Islet precursor cell (in vitro differentiated cells): ENCODE results near the gene NISCH.

Experiments
- DNase-seq: peaks from one replicate; pipeline ENCODE4 v3.0.0-alpha.2; 2018

Gene NISCH

DNA sequence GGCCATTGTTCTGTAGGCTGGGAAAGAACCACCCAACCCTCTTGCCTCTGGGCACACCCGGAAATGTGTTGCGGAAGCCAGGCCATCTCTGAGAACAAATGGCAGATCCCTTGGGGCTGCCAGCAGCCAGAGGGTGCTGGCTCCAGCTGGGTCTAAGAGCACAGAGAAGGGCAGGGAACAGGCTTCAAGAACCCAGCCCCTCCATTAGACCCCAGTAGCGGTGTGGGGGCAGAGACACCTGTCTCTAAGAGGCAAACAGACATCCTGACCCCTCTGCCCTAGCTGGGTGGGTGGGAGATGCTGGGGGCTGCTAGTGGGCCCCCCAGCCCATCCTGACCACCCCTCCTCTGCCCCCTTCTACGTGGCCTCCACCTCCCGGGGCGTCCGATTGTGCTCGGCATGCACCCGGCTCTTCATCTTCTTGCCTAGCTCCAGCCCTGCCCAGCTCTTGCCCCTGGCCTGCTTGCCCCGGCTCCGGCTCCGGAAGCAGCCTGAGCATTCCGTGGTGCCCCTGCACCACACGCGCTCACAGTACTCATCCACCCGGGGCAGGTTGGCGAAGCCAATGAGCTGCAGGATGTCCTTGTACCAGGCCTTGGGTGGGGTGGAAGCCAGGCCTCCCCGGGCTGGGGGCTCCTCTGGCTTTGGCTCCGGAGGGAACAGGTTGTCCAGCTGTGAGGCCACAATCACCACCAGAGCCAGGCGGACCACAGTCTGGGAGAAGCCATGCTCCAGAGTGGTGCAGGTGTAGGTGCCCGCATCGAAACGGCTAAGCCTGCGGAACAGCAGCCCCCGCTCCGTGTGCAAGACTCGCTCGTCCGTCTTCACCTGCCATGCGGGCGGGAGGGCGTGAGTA lies 19.9 kb upstream of the NISCH start:
- DNase-seq, result peak; percentile 51

DNA sequence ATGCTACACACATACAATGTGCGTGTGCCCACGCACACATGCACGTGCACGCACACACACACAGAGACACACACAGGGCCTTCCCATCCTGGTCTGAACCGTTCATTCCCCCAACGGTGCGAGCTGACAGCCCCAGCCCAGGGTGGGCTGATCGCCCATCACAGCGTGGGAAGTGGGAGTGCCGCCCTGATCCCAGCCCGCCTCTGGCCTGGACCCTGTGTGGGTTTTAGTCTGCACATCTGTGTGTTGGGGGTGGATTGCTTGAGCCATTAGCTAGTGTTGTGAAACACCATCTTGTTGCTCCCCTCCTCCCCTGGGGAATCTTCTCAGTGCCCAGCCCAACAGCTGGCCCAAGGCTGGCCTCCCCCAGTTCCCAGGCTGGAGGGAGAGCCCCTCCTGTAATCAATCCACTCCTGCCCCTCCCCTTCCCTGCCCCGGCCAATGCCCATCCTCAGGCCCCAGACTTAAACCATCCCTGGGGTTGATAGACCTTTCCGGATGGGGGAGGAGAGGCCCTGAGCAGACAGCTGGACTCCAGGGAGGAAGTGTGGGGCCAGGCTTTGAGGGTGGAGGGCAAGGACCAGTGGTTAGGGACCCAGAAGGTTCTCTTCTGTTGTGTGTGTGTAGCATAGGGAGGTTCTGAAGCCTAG lies 18.8 kb upstream of the NISCH start:
- peak; percentile 52 for DNase-seq

DNA sequence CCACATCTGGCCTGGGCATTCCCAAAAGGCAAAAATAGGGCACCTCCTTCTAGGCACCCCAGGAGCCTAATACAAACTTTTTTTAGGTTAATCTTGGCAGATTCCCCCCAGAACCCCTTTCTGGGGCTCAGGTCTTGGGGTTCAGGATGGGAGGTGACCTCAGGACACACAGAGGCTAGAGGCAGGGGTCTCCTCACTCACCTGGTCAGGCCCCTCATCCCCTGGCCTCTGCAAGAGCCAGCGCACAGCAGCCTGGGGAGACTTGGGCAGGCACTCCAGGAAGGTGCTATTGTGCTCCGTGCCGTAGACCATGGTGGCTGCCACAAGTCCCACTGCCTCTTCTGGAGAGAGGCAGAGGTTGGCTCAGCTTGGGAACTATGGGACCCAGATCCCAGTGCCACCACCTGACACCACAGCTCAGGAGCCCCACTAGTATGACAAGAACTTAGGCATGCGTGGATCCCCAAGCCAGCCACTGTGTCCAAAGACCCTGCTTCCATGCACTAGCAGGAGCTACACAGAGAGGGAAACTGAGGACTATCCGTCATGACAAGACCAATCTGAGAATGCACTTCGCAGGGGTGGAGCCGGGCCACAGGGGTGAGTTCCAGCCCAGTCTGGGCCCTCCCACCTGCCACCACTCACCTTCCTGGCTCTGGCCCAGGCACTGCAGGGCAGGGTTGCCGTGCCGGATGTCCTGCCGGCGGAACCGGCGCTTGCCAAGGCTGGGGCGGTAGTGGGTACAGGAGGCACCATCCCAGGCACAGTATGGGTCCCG lies 17.9 kb upstream of the NISCH start:
- peak; percentile 51 for DNase-seq

DNA sequence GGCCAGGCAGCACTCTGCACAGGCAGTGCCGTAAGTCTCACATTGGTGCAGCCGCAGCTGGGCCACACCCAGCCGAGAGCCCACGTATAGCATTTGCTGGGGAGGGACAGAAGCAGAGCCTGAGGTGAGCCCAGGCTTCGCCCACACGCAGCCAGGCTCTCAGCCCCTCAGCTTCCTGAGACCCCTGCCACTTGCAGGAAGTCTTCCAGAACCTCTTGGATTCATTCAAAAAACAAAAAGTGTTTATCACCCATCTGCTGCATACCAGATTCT lies 17.4 kb upstream of the NISCH start:
- no peak for DNase-seq

DNA sequence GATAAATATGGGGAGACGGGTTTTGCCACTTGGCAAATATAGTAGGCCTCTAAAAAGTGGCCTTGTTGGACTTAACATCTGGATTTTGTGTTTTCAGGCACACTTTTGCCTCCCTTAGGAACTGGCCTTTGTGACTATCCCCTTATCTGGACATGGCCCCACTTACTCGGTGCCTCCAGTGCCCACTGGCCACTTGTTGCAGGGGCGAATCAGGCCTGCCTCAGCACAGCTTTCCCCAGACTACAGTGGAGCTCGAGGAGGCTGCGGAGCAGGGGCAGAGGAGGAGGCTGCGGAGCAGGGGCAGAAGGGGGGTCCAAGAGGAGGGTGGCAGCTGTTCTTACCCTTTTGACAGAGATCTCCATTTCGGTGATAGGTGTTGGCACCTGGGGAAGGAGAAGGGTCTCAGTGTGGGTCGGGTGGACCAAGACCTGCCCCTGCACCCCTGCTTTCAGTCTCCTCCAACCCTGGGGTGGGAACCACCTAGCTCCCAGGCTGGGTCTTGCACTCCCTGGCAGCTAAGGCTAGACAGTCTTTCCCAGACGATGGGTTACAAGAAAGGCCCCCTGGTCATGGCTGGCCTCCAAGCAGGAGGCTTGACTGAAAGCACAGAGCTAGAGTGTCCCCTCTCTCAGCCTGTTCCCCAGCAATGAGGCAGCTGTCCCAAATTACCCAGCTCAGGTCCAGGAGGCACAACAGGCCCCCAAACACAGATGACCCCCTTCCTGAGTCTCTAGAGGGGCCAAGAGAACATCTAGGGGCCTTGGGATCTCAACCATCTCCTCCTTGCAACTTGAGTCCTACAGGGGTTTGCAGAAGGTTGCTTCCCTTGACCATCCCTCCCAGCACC lies 16.6 kb upstream of the NISCH start:
- DNase-seq, result peak; percentile 45

DNA sequence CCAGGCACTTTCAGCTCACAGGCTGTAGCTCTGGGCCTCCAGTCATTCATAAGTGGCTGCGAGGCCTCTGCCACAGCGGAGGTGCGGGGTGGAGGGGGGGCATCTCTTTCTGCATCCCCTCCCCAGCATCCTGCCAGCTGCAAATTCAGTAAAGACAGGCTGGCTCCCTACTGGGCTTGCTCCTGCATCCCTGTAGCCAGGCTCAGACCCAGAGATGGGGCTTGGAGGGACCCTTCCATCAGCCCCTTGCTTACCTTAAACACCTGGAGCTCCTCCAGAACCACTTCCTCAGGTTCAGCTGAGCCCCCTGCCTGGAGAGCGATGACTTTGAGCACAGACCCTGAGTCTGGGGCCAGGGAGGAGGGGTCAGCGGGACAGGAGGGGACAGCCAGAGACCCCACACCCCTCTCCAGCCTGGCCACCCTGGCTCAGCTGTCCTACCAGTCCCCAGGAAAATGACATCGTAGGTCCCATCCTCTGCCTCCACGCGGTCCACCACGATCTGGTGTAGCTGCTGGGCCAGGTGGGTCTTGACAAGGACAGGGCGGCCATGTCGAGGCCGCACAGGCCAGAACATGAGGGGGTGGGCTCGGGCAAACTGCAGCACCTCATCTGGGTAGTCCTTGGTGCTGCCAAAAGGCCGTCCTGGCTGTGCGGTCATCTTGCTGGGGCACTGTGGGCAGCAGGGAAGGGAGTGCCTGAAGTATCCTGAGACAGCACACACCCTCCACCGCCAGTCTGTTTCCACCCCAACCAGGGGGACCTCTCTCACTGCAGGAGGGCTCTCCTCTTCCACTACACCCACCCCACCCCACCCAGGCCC lies 15.8 kb upstream of the NISCH start:
- peak; percentile 49 for DNase-seq

DNA sequence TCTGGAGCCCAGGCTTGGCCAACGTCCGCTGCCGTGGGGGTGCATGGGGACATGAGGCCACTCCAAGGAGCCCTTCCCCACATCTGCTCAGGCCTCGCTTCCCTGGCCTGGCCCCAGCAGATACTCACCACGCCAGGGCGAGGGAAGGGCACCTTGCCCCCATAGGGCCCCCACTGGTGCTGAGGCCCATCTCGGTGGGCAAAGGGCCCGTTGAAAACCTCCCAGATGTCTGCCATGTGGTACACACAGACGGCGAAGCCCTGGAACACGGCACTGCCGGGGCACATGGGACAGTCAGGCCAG lies 15.2 kb upstream of the NISCH start:
- peak; percentile 50 for DNase-seq

DNA sequence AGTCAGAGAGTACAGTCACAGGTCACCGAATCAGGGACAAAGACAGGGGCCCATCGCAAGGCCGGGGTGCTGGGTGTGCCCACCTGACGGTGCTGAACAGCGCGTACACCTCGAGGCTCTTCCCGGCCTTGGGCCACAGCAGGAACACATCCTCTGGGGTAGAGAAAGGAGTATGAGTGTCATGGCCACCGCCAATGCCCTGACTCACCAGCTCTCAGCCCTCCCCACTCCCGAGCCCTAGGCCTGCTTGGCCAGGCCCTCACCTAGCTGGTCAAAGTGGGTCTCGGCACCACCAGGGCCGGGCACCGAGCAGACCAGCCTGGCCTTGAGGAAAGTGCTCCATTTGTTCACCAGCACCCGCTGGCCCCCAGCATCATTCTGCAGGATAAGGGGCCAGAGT lies 14.7 kb upstream of the NISCH start:
- peak; percentile 41 for DNase-seq

DNA sequence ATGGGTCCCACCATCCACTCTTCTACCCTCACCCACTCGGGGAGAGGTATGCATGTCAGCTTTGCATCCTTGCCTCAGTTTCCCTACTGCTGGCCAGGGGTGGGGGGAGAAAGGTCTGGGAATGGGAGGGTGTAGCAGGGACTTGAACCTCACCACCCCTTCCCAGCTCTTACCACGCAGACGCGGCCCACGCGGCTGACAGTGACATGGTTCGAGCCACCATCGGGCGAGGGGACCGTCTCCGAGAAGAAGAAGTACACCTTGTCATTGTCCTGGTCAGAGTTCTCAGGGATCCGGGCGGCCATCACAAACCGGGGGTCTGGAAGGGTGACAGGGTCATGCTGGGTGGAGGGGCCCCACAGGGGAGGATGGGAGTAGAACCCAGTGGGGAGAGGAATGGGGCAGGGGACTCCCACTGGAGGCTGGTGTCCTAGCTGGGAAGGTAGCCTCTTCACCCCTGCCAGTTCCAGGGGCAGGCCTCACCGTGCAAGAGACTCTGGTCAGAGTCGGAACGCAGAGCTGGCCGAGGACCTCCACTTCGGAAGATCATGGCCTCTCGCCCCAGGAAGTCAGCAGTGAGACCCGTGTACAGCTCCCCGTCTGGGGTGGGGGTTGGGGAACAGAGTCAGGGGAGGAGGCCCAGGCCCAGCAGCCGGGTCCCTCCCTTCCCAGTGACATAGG lies 14.2 kb upstream of the NISCH start:
- DNase-seq, result peak; percentile 46

DNA sequence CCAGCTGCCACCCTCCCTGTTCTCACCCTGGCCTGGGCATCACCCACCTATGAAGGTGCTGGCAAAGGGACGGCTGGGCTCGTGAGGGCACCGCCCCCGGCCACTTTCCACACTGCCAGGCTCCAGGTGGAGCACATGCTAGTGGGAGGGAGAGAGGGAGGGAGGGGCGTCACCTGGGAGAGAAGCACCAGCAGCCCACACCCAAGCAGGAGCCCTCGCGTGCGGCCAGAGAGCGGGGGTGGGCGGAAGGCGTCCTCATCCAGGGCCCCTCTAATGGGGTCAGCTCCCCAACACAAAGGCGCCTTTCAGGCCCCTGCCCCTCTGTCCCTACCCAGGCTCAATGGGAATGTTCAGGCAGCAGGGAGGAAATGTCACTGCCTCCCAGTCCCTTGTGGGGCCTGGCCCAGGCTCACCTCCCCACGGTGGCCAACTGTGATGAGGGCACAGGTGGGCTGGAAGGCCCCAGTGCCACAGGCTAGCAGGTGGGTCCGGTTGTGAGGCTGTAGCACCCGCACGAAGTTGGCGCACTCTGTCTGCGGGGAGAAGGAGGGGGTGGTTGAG lies 13.6 kb upstream of the NISCH start:
- peak; percentile 50 for DNase-seq

DNA sequence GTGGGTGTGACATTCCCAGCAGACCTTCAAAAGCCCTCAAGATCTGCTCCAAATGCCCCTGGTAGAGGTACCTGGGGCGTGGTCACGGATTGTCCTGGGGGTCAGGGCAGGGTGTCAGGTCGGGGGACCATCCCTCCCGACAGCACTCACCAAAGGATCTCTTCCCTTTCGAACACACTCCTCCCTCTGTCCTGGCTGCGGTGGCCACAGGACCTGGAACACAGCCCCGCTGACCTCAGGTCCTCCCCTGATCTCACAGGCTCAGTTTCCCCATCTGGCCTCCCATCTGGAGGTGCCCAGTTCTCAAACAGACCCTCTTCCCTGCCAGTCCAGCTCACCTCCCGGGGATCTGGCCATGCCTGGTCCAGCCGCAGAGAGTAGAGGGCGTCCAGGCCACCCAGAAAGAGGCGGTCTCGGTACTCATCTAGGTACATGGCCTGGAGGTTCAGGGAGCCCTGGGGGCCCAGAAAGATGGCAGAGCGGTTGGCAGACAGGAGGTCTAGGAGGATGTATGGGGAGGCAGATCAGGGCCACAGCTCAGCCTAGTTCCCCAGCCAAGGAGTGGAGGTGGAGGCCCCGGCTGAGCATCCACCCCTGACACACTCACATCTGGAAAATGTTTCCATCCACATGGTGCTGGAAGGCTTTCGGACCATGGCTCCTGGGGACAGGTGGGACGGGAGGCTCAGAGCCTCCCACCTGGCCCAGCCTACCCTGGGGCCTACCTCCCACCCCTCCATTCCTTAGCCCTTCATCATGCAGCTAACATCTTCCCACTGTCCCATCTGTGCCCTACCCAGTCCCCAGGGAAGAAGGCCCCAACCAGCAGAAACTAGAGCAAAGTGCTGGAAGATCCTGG lies 12.8 kb upstream of the NISCH start:
- peak; percentile 44 for DNase-seq

DNA sequence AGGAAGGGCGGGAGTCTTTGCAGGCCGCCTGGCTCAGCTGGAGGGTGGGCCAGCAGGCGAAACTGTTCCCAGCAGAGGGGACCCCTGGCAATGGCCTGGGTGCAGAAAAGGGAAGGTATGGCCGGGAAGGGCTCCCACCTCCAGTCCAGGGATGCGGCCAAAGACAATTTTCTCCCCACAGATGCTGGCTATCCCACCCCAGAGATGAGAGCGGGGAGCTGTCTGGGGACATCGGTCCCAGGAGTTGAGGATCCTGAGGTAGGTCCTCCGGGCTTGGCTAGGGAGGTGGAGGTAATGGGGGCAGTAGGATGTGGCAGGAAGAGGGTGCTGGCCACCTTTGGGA lies 12.2 kb upstream of the NISCH start:
- peak; percentile 43 for DNase-seq

DNA sequence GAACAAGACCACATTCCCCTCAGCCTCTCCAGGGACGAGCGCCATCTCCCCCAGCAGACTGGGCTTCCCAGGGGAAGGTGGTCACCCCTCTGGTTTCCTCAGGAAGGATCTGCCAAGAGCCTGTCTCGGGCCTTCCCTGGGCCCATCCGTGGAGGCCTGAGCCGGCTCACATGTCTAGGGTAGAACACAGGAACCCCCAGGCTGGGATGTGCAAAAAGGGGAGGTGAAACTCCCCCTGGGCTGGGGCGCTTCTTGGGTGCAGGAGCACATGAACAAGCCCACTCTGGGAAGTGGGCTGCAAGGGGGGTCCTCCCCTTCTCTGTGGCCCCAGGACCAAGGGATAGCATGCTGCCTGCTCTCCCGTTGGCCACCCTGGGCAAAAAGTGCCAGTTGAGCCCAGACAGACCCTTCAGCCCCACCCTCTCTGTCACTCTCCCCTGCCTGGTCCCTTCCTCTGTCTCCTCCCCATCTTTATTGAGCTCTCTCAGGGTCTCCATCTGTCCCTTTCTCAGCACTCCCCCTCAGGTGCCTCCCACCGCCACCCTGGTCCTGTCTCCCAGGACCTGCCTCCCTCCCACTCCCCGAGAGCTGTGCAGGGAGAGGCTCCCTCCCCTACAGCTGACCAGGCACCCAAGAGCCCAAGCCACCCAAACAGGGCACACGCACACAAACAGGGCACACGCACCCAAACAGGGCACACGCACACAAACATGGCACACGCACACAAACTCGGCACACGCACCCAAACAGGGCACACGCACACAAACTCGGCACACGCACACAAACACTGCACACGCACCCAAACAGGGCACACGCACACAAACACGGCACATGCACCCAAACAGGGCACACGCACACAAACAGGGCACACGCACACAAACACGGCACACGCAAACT lies 11.4 kb upstream of the NISCH start:
- DNase-seq, result peak; percentile 28

DNA sequence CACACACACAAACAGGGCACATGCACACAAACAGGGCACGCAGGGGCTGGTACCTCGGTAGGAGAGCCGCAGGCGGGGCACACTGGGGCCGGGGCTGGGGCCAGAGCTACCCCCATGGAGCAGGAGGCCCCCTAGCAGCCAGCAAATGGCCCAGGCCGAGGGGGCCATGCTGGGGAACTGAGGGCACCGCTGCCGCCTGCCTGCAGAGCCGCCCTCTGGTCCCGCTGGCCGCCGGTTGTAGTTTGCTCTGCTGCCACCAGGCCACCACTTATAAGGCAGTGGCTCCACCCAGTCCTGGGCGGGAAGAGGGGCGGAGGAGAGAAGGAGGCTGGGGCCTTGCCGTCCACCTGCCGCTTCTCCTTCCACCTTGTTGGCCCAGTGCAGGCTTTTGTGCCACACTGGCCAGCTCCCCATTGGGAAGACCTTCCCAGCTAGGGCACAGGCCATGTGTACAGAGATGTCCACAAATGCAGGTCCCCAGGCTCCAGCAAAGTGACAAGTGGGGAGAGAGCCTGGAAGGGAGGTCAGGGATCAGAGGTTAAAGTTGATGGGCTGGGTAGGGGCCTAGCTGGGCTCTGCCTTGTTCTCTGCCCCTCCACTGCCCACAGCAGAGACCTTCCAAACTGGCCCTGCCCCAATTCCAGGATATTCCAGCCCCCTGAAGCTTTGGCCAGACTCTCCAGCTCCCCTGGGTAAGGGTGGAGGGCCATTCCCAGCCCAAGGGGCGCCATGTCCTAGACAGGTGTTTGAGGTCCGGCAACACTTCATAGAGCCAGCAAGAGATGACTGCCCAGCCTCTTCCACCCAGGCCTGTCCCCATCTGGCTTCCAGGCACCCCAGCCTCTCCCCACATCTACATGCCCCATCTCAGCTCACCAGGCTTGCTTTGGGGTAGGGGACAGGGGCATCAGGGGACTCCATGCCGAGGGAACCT lies 10.3 kb upstream of the NISCH start, which contains the start of gene SEMA3G:
Gene SEMA3G, minus strand, starts transcription at position 244 of the 934 bp plus-strand sequence. Its CDS starts 76 bp downstream, at position 168.
- DNase-seq, result peak; percentile 92

DNA sequence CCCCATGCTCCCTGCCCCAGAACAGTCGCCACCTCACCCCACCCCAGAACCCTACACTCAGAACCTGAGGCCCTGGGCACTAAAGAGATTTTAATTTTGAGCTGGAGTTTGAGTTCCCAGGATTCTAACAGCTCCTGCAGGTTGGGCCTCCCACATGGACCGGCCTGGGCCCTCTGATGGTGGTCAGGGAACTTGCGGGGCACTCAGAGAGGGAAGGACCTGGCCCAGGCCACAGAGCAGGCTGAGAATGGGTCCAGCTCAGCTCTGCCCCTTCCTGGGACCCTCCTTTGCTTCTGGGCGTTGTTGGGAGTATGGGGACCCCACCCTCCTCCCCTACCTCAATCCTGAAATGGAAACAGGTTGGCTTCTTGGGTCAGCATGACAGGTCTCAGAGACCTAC lies 9.4 kb upstream of the NISCH start:
- no peak for DNase-seq

DNA sequence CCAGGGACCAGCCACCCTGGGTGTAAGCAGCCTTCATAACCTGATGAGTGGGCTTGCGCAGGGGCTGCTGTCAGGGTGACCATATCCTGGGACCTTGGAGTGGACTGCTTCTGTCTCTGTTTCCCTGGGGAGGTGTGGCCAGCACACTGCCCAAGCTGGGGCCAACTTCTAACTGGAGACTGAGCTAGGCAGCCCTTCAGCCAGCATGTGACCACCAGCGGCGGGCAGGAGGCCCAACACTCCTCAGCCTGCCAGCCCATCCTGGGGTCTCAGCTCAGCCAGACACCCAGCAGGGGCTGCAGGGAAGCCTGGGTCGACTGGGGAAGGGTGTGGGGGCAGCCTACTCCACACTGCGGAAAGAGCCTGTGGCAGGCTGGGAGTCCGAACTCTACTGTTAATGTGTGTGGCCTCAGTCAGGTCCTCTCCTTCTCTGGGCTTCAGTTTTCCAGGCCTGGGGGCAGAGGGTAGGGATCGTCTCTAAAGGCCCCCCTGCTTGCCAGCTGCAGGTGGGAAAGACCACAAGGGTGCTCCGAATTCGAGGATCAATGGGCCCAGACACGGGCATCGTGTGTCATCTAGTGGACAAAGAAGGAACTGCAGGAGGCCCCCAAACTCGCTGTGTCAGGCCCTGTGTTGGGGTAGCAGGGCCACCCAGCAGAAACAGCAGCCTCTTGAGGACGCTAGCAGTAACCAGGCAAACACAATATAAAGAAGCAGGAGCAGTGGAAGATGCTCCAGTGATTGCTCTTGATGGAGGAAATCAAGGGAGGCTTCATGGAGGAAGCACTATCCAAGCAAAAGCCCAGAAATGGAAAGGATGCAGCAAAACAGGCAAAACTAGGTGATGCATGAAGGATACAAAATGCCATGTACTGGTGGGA lies 8.5 kb upstream of the NISCH start:
- DNase-seq, result peak; percentile 80
